ENCODE results near the gene SPTBN1.

SPTBN1 gene

GRCh38 chr2:54595161-54595803, 139.2 kb downstream of the SPTBN1 start:
- H3K27ac ChIP-seq, result no peak overlapping the region
- TF ChIP-seq CTCF (conservative IDR thresholded peaks at IDR 0.05), result no peak
- TF ChIP-seq ZFX (IDR thresholded peaks at IDR 0.05), result no peak

GRCh38 chr2:54595999-54596902, 140.1 kb downstream of the SPTBN1 start:
- H3K27ac ChIP-seq, result no peak overlapping the region
- TF ChIP-seq CTCF (conservative IDR thresholded peaks at IDR 0.05), result no peak
- TF ChIP-seq ZFX (IDR thresholded peaks at IDR 0.05), result no peak

GRCh38 chr2:54597153-54597848, 141.2 kb downstream of the SPTBN1 start:
- no peak overlapping the region for H3K27ac ChIP-seq
- TF ChIP-seq ZFX (IDR thresholded peaks at IDR 0.05), result no peak
- TF ChIP-seq CTCF (conservative IDR thresholded peaks at IDR 0.05), result no peak

GRCh38 chr2:54598347-54599325, 142.5 kb downstream of the SPTBN1 start:
- TF ChIP-seq CTCF (conservative IDR thresholded peaks at IDR 0.05) (no peak), ZFX (IDR thresholded peaks at IDR 0.05) (no peak)

GRCh38 chr2:54599326-54599710, 143.2 kb downstream of the SPTBN1 start:
- H3K27ac ChIP-seq, result no peak overlapping the region
- TF ChIP-seq ZFX (IDR thresholded peaks at IDR 0.05) (no peak), CTCF (conservative IDR thresholded peaks at IDR 0.05) (no peak)

More at GRCh38 chr2:54598347-54599325, 142.5 kb downstream of the SPTBN1 start:
- no peak overlapping the region for H3K27ac ChIP-seq

- no peak overlapping the region for H3K27ac ChIP-seq
- TF ChIP-seq ZFX (IDR thresholded peaks at IDR 0.05), result no peak
- no peak for TF ChIP-seq CTCF (conservative IDR thresholded peaks at IDR 0.05)
These were observed 143.8 kb downstream of the SPTBN1 start for GRCh38 chr2:54599914-54600313.

Data from C4-2B (cell line).